RWPE1 (cell line): Measurements from ENCODE around the gene IDE.

Experiments used
- CTCF ChIA-PET: fragments of 350-600 bp; sonication (Branson Sonifier 250); formaldehyde crosslinking; extraction: SDS; loops from one replicate; lab custom pipeline; 2021; lab: Yijun Ruan, JAX
- POLR2A ChIA-PET: fragments of 400-600 bp; formaldehyde crosslinking; extraction: SDS; loops from one replicate; lab custom pipeline; 2020; ENCODE audit warnings: antibody characterized with exemption; ENCODE audit not compliant: low non-redundant PET; lab: Yijun Ruan, JAX
- DNase-seq: peaks from one replicate; pipeline ENCODE4 v3.0.0; 2012; ENCODE audit warnings: low spot score
- H3K27ac ChIP-seq: fragments of 450-650 bp; 2 replicates; pipeline ENCODE4 v1.5.1; 2017
- CTCF ChIP-seq: fragments of 450-650 bp; conservative IDR thresholded peaks from 2 replicates; pipeline ENCODE4 v1.5.1; 2017; ENCODE audit warnings: low read depth, mild to moderate bottlenecking

Gene IDE

GRCh38 chr10:92430103-92430502 is 143.8 kb downstream of the IDE start:
- TF ChIP-seq CTCF, result no peak
- ChIA-PET POLR2A (no interaction called here), CTCF (no interaction called here)
- H3K27ac ChIP-seq, result no peak overlapping the region
- DNase-seq, result no peak

DNA sequence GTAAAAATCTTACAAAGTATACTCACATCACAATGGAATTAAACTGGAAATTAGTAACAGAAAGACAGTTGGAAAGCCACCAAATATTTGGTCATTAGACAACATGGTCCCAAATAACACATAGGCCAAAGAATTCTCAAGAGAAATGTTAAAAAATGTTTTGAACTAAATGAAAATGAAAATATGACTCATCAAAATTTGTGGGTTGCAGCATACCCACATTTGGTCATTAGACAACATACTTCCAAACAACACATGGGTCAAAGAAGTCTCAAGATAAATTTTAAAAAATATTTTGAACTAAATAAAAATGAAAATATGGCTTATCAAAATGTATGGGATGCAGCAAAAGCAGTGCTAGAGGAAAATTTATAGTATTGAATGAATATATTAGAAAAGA is 152.3 kb downstream of the IDE start:
- CTCF ChIA-PET, result no interaction called here
- POLR2A ChIA-PET, result no interaction called here
- no peak for TF ChIP-seq CTCF
- DNase-seq, result no peak
- no peak overlapping the region for H3K27ac ChIP-seq

DNA sequence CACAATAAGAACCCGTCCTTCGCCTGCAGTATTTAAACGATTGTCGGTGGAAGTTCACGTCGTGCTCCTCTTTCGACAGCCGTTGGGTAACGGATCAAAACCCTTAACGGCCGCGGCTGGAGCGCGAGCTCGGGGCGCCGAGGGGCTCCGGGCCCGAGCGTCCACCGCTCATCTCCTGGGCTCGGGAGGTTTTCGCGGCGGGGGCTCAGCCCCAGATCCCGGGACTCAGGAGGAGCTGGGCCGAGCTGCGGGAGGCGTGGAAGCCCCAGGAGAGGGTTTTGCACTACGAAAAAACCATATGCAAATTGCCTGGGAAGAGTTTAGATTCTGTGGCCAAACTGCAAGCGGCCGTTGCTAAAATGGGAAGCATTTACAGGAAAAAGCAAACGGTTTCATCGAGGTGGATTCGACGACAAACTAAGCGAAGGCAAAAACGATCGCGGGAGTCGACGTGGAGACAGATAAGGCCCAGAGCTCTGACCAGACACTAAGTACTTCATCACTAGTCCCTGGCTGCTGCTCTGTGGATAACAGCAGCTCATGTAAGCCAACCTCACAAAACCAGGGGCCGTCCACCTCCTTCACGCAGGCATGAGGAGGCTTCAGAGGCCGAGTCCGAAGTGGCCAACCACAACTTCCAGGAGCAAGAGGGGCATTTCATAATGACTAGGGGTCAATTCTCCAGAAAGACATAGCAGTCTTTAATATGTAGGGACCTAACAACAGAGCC is 153.2 kb downstream of the IDE start:
- ChIA-PET CTCF (interaction anchor here (0.5 to 1.0 kb wide), 3 partner anchors 10 to 144 kb away, joined by 3 to 5 read pairs (median 3); no protein-coding TSS in a partner anchor), POLR2A (no interaction called here)
- H3K27ac ChIP-seq, result no peak overlapping the region
- no peak for TF ChIP-seq CTCF
- DNase-seq, result no peak

DNA sequence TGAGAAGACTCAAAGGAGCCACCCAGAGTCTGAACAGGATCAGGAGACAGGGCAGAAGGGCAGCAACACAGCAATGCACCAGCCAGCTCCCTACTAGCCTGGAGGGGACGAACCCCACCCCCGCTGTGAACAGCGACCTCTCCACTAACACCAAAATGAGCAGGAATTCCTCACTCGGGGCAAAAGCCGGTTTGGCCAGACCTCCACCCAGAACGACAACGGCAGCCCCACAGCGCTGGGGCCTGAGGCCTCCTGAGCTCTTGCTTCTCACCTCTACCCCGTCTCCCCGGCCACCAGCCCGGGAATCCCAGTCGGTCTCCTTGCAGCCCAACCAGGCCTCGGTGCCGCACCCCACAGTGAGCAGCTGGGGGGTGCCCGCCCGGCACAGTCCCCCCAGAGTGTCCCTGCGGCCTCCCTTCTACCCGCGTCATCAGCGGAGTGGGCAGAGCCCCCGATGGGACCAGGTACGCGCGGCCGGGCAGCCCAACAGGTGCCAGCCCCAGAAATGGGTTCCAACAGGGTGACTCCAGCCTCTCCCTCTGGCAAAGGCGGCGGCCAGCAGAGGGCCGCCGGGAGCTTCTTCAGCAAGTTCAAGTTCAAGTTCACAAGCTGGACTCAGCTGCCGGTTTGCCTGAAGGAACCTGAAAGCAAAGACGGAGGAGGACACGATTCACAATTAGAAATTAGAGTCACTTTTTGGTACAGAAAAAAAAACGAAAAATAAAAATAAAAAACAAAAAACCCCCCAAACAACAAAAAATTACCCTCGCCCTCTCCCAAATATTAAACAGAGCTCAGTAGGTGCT is 153.9 kb downstream of the IDE start:
- no peak for TF ChIP-seq CTCF
- no peak overlapping the region for H3K27ac ChIP-seq
- POLR2A ChIA-PET, result no interaction called here
- DNase-seq, result no peak
- CTCF ChIA-PET, result interaction anchor here (0.5 to 1.0 kb wide), 6 partner anchors 9 to 349 kb away, joined by 3 to 5 read pairs (median 3); no protein-coding TSS in a partner anchor

- CTCF ChIA-PET, result interaction anchor here (1.0 kb wide), 1 partner anchor 9 kb away, joined by 3 read pairs; no protein-coding TSS in a partner anchor
Measured at GRCh38 chr10:92418891-92419290, 155.0 kb downstream of the IDE start.

More at GRCh38 chr10:92418891-92419290, 155.0 kb downstream of the IDE start:
- no peak for DNase-seq
- no peak for TF ChIP-seq CTCF
- no peak overlapping the region for H3K27ac ChIP-seq
- POLR2A ChIA-PET, result no interaction called here
